GM12872 (cell line): ENCODE data around the gene RPL11.

Source experiments
- TF ChIP-seq, protein P1 (sequence below): IDR thresholded peaks from 3 replicates; pipeline ENCODE4 v1.5.1; 2011; ENCODE audit warnings: low read depth, mild to moderate bottlenecking, low read length, moderate library complexity; ENCODE audit not compliant: insufficient read depth

RPL11 gene

DNA sequence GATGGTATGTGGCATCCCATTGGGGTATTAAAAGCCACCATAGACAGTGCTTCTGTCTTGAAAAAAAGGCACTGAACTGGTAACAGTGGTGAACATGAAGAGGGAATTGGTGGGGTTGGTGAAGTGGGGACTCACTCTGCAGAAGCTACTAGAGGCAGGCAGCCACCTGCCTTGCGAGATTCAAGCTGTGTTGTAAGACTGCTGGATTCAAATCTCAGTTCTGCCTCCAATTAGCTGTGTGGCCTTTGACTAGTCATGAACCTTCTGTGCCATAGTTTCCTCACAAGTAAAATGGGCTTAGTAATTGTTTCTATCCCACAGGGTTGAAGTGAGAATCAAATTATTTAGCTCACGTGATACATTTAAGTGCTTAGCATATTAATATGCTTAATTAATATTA lies 35.1 kb downstream of the RPL11 start:
- TF ChIP-seq, protein P1, sequence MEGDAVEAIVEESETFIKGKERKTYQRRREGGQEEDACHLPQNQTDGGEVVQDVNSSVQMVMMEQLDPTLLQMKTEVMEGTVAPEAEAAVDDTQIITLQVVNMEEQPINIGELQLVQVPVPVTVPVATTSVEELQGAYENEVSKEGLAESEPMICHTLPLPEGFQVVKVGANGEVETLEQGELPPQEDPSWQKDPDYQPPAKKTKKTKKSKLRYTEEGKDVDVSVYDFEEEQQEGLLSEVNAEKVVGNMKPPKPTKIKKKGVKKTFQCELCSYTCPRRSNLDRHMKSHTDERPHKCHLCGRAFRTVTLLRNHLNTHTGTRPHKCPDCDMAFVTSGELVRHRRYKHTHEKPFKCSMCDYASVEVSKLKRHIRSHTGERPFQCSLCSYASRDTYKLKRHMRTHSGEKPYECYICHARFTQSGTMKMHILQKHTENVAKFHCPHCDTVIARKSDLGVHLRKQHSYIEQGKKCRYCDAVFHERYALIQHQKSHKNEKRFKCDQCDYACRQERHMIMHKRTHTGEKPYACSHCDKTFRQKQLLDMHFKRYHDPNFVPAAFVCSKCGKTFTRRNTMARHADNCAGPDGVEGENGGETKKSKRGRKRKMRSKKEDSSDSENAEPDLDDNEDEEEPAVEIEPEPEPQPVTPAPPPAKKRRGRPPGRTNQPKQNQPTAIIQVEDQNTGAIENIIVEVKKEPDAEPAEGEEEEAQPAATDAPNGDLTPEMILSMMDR, result no peak

DNA sequence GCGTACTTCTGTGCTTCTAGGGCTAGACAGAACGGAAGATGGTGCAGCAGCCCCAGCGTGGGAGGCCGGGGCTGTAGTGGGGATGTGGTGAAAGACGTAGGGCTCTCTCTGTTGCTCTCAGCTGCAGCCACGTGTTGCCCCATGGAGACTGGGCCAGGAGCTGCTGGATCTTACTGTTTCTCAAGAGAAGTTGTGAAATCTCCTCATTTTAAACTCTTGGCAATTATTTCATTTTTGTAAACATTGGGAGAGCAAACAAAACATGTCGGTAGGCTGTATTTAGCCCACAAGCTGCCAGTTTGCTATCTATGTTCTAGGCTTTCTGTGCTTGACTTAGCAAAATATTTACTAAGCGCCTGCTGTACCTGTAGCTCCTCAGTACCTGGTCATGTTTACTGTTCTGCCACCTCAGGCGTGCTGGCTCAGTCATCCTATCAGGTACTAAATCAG lies 35.8 kb downstream of the RPL11 start:
- TF ChIP-seq, protein P1, result no peak

DNA sequence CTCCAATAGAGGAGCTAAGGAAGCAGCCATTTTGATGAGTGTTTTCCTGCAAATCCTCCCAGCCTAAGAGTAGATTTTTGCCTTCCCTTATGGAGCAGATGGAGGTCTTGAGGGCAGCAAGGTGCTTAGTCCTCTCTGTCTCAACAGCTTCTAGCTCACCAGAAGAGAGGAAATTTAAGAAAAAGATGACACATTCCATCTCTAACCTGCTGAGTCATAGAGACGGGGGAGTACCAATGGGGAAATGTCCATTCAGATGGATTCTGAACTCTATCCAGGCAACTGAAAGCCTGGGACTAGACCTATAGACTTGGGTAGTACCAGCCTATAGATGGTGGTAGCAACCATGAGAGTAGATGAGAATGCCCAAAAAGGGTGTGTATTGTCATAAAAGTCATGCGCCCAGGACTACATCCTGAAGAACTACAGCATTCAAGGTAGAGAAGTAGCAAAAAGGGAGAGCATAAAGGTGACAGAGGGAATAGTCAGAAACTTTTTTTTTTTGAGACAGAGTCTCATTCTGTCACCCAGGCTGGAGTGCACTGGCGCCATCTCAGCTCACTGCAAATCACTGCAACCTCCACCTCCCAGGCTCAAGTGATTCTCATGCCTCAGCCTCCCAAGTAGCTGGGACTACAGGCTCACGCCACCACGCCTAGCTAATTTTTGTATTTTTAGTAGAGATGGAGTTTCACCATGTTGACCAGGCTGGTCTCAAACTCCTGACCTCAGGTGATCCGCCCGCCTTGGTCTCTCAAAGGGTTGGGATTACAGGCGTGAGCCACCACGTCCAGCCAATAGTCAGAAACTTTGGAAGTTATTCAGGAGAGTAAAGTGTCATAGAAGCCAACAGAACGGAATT lies 41.0 kb downstream of the RPL11 start:
- TF ChIP-seq, protein P1, result no peak

DNA sequence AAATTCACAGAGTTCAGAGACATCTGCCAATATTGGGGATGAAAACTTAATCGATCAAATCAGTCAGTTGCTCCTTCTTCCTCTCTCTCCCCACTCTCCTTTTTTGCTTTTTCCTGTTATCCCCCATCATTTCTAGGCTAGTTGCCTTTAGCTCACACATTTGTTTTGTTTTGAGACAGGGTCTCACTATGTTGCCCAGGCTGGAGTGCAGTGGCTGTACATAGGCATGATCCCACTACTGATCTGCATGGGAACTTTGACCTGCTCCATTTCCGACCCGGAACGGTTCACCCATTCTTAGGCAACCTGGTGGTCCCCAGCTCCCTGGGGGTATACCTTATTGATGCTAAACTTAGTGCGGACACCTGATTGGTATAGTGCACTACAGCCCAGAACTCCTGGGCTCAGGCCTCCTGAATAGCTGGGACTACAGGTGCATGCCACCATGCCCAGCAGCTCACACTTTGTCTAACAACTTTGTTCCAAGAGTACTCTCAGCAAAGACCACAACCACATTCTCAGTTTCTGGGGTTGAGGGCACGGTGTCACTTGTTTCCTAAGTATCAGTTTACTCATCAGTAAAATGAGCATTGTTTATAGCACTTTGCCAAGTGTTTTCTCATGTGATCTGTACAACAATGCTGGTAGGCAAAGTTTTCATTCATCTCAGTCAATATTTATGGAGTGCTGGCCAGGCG lies 45.0 kb downstream of the RPL11 start:
- TF ChIP-seq, protein P1, result no peak

DNA sequence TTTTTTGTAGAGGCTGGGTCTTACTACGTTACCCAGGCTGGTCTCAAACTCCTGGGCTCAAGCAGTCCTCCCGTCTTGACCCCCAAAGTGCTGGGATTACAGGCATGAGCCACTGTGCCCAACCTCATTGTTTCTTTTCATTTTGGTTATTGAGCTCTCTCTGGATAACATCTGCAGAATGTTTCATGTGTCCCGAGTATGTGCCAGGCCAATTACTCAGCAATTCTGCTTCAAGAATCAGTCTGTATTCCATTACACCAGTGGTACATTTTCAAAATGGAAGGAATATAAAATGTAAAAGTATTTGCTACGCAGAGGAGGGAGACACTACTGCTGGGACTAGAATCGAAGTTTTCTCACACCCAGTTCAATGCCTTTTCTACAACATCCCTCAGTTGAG lies 50.0 kb downstream of the RPL11 start:
- TF ChIP-seq, protein P1, result no peak

DNA sequence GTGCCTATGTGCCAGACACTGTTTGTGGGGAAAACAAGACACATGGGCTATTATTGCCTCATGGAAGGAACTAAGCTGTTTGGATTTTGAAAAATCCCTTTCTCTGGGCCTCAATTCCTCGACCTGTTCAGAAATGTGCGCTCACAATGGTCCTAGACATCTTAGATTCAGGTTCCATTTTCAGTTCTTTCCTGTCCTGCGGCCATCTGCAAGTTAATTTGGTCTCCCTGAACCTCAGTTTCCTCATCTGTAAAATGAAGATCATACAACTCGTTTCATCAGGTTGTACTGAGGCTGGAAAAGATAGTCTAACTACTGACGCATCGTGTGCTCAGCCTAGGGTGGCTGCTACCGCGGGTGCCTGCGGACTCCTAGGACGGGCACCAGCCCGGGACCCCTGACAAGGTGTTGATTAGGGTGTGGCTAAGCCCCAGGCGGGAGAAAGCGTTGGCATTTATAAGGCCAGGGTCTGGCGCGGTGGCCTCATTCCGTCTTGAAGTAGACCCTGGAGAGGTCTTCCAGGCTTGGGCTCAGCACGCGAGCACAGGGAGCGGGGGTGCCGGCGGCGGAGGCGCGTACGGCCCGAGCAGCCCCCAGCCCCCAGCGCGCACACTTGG lies 51.2 kb downstream of the RPL11 start:
- TF ChIP-seq, protein P1, result no peak
